ENCODE data around the gene ATP6V0A1. TPM values are rescaled to one million over a fixed set of nuclear protein-coding genes. Genes with fewer than 3 reads are reported as not detected.

Gene ATP6V0A1
- total and polyA plus RNA-seq, 5 donors, result 33.4 to 57.7 (median 45.2) TPM

- H3K27me3 ChIP-seq (ENCODE audit: control insufficient read depth, insufficient read depth), result no peaks in the 10 kb centered on the region
- DNase-seq (peak; percentile 60 to 86 (median 81)), ATAC-seq (peak; percentile 46 to 58)
- H3K27ac ChIP-seq (ENCODE audit: low read length), result peak overlapping the region; percentile 90
- peaks cover 13% of the 10 kb centered on the region for H3K4me1 ChIP-seq (ENCODE audit: control insufficient read depth, insufficient read depth, low read length)
- H3K9me3 ChIP-seq (ENCODE audit: control insufficient read depth, low read length), result no peaks in the 10 kb centered on the region
- under 1% methylated on average over 59 of the region's 59 CpGs for WGBS
- intact Hi-C loops (cut with DNase I), result loop anchor here (5.0 to 10.0 kb wide), 2 partner anchors 36 to 93 kb away; partner anchors contain the start of gene ATP6V0A1 (in 2 of the 4)
- peak overlapping the region; percentile 87 for H3K4me3 ChIP-seq (ENCODE audit: low read length)
These were observed 37.0 kb upstream of the ATP6V0A1 start for GRCh38 chr17:42421507-42422338.

- DNase-seq (peak; percentile 47 to 76 (median 71)), ATAC-seq (peak; percentile 48 to 59)
- no peaks in the 10 kb centered on the region for H3K9me3 ChIP-seq (ENCODE audit: control insufficient read depth, low read length)
- H3K27ac ChIP-seq (ENCODE audit: low read length), result peak overlapping the region; percentile 90
- peak overlapping the region; percentile 87 for H3K4me3 ChIP-seq (ENCODE audit: low read length)
- peaks cover 10% of the 10 kb centered on the region for H3K4me1 ChIP-seq (ENCODE audit: control insufficient read depth, insufficient read depth, low read length)
- 0% methylated on average over 44 of the region's 44 CpGs for WGBS
- no peaks in the 10 kb centered on the region for H3K27me3 ChIP-seq (ENCODE audit: control insufficient read depth, insufficient read depth)
- intact Hi-C loops (cut with DNase I), result loop anchor here (5.0 to 10.0 kb wide), 2 partner anchors 35 to 92 kb away; partner anchors contain the start of gene ATP6V0A1 (in 2 of the 4)
These were observed 36.2 kb upstream of the ATP6V0A1 start for GRCh38 chr17:42422412-42422957.

GRCh38 chr17:42422958-42423712, 35.5 kb upstream of the ATP6V0A1 start, which contains the start of gene CAVIN1:
CAVIN1 (minus strand) TSS chr17:42423256; CDS start chr17:42423097, 159 bp downstream.
- H3K27ac ChIP-seq (ENCODE audit: low read length), result peak within 1 kb of the TSS; percentile 90
- DNase-seq (peak; percentile 99 to 100 (median 100)), ATAC-seq (peak; percentile 93 to 94)
- 1% methylated on average over 58 of the region's 58 CpGs for WGBS
- H3K27me3 ChIP-seq (ENCODE audit: control insufficient read depth, insufficient read depth), result no peaks in the 10 kb centered on the region
- intact Hi-C loops (cut with DNase I), result loop anchor here (5.0 to 10.0 kb wide), 2 partner anchors 34 to 92 kb away; partner anchors contain the start of gene ATP6V0A1 (in 2 of the 4)
- peak within 1 kb of the TSS; percentile 87 for H3K4me3 ChIP-seq (ENCODE audit: low read length)
- no peaks in the 10 kb centered on the region for H3K9me3 ChIP-seq (ENCODE audit: control insufficient read depth, low read length)
- H3K4me1 ChIP-seq (ENCODE audit: control insufficient read depth, insufficient read depth, low read length), result peaks cover 10% of the 10 kb centered on the region

- no peak for ATAC-seq
- Histone ChIP-seq H3K4me1 (ENCODE audit: control insufficient read depth, insufficient read depth, low read length) (peaks cover 13% of the 10 kb centered on the region), H3K27ac (ENCODE audit: low read length) (peak overlapping the region; percentile 77), H3K27me3 (ENCODE audit: control insufficient read depth, insufficient read depth) (no peaks in the 10 kb centered on the region), H3K9me3 (ENCODE audit: control insufficient read depth, low read length) (no peaks in the 10 kb centered on the region), H3K4me3 (ENCODE audit: low read length) (peak overlapping the region; percentile 31)
- no peak for DNase-seq
- intact Hi-C loops (cut with DNase I), result loop anchor here (5.0 to 10.0 kb wide), 2 partner anchors 34 to 91 kb away; partner anchors contain the start of gene ATP6V0A1 (in 2 of the 4)
- 66% methylated on average over 11 of the region's 11 CpGs for WGBS
These were observed 34.9 kb upstream of the ATP6V0A1 start for GRCh38 chr17:42423766-42424165.

- Histone ChIP-seq H3K4me1 (ENCODE audit: control insufficient read depth, insufficient read depth, low read length) (peaks cover 10% of the 10 kb centered on the region), H3K27ac (ENCODE audit: low read length) (no peak overlapping the region), H3K9me3 (ENCODE audit: control insufficient read depth, low read length) (no peaks in the 10 kb centered on the region), H3K4me3 (ENCODE audit: low read length) (no peak overlapping the region), H3K27me3 (ENCODE audit: control insufficient read depth, insufficient read depth) (no peaks in the 10 kb centered on the region)
- intact Hi-C loops (cut with DNase I), result loop anchor here (5.0 to 10.0 kb wide), 2 partner anchors 32 to 90 kb away; partner anchors contain the start of gene ATP6V0A1 (in 2 of the 4)
- ATAC-seq, result no peak
- 70% methylated on average over 4 of the region's 4 CpGs for WGBS
- peak in 1 of 3 donors; percentile 21 for DNase-seq
These were observed 33.6 kb upstream of the ATP6V0A1 start for GRCh38 chr17:42424991-42425610.

- ATAC-seq (peak; percentile 49 to 71), DNase-seq (peak in 2 of 3 donors; percentile 34 to 75)
- no peaks in the 10 kb centered on the region for H3K9me3 ChIP-seq (ENCODE audit: control insufficient read depth, low read length)
- H3K4me3 ChIP-seq (ENCODE audit: low read length), result no peak overlapping the region
- peaks cover 5% of the 10 kb centered on the region for H3K4me1 ChIP-seq (ENCODE audit: control insufficient read depth, insufficient read depth, low read length)
- intact Hi-C loops (cut with DNase I), result loop anchor here in 2 of 4 donors (10.0 kb wide), 1 partner anchor 86 kb away; no protein-coding TSS in a partner anchor
- no peaks in the 10 kb centered on the region for H3K27me3 ChIP-seq (ENCODE audit: control insufficient read depth, insufficient read depth)
- 52% methylated on average over 4 of the region's 4 CpGs for WGBS
- H3K27ac ChIP-seq (ENCODE audit: low read length), result no peak overlapping the region
These were observed 30.3 kb upstream of the ATP6V0A1 start for GRCh38 chr17:42428141-42428944.

GRCh38 chr17:42429726-42430447, 28.8 kb upstream of the ATP6V0A1 start:
- Histone ChIP-seq H3K27ac (ENCODE audit: low read length) (no peak overlapping the region), H3K27me3 (ENCODE audit: control insufficient read depth, insufficient read depth) (no peaks in the 10 kb centered on the region), H3K9me3 (ENCODE audit: control insufficient read depth, low read length) (no peaks in the 10 kb centered on the region), H3K4me3 (ENCODE audit: low read length) (no peak overlapping the region), H3K4me1 (ENCODE audit: control insufficient read depth, insufficient read depth, low read length) (peaks cover 3% of the 10 kb centered on the region)
- ATAC-seq (no peak), DNase-seq (no peak)
- 66% methylated on average over 3 of the region's 3 CpGs for WGBS
- intact Hi-C loops (cut with DNase I), result loop anchor here in 3 of 4 donors (10.0 kb wide), 2 partner anchors 85 to 95 kb away; no protein-coding TSS in a partner anchor

- H3K4me1 ChIP-seq (ENCODE audit: control insufficient read depth, insufficient read depth, low read length), result peaks cover 3% of the 10 kb centered on the region
- ATAC-seq (no peak), DNase-seq (no peak)
- no peaks in the 10 kb centered on the region for H3K9me3 ChIP-seq (ENCODE audit: control insufficient read depth, low read length)
- H3K27me3 ChIP-seq (ENCODE audit: control insufficient read depth, insufficient read depth), result no peaks in the 10 kb centered on the region
- no peak overlapping the region for H3K27ac ChIP-seq (ENCODE audit: low read length)
- WGBS, result 53% methylated on average over 3 of the region's 3 CpGs
- intact Hi-C loops (cut with DNase I), result loop anchor here in 1 of 4 donors (10.0 kb wide), 1 partner anchor 93 kb away; no protein-coding TSS in a partner anchor
- no peak overlapping the region for H3K4me3 ChIP-seq (ENCODE audit: low read length)
These were observed 26.9 kb upstream of the ATP6V0A1 start for GRCh38 chr17:42431758-42432161.

GRCh38 chr17:42436391-42436790, 22.3 kb upstream of the ATP6V0A1 start:
- intact Hi-C loops (cut with DNase I), result loop anchor here in 1 of 4 donors (10.0 kb wide), 1 partner anchor 88 kb away; no protein-coding TSS in a partner anchor
- H3K27me3 ChIP-seq (ENCODE audit: control insufficient read depth, insufficient read depth), result no peaks in the 10 kb centered on the region
- H3K27ac ChIP-seq (ENCODE audit: low read length), result peak overlapping the region; percentile 76
- ATAC-seq, result peak; percentile 90 to 98
- peak in 1 of 3 donors; percentile 47 for DNase-seq
- H3K4me1 ChIP-seq (ENCODE audit: control insufficient read depth, insufficient read depth, low read length), result no peaks in the 10 kb centered on the region
- H3K9me3 ChIP-seq (ENCODE audit: control insufficient read depth, low read length), result no peaks in the 10 kb centered on the region
- WGBS, result 27% methylated on average over 6 of the region's 6 CpGs
- no peak overlapping the region for H3K4me3 ChIP-seq (ENCODE audit: low read length)

Measured in right cardiac atrium (tissue), 5 donors.